ENCODE measurements around the gene NOVA1.

- TF ChIP-seq CTCF (CRISPR knock-in tag; IDR thresholded peaks at IDR 0.05) (no peak), ZNF710 (CRISPR knock-in tag; IDR thresholded peaks at IDR 0.05; ENCODE audit: borderline replicate concordance) (no peak), BRCA1 (CRISPR knock-in tag; IDR thresholded peaks at IDR 0.05) (no peak), KDM1A (CRISPR knock-in tag; IDR thresholded peaks at IDR 0.05) (no peak)
Observed at GRCh38 chr14:26606729-26607312, 9.0 kb upstream of the NOVA1 start.
